ENCODE results near the gene PIRT.
"Not testable (repeated sequence)": the region's sequence is repeated elsewhere in the genome, so short reads cannot be mapped to it uniquely, and the experiment has no call there.

The PIRT gene
- total RNA-seq = 0 reads per million in 2 donors

GRCh38 chr17:10837921-10838320 lies at the start of gene PIRT:
TSS of gene PIRT (minus strand) at chr17:10838087. CDS start at chr17:10825645, 12,442 bp downstream.
- DNase-seq = no peak

- DNase-seq = no peak
Observed at GRCh38 chr17:10881959-10882358, 44.1 kb upstream of the PIRT start.

GRCh38 chr17:10879190-10879836 lies 41.4 kb upstream of the PIRT start:
- no peak for DNase-seq

GRCh38 chr17:10875984-10876555 lies 38.2 kb upstream of the PIRT start:
- DNase-seq = peak in 1 of 5 experiments; percentile 15

GRCh38 chr17:10875430-10875851 lies 37.6 kb upstream of the PIRT start:
- DNase-seq = peak in 1 of 5 experiments; percentile 23

GRCh38 chr17:10871914-10872313 lies 34.0 kb upstream of the PIRT start:
- no peak for DNase-seq

GRCh38 chr17:10870336-10871050 lies 32.6 kb upstream of the PIRT start:
- DNase-seq = no peak

GRCh38 chr17:10868744-10869143 lies 30.9 kb upstream of the PIRT start:
- DNase-seq = not testable (repeated sequence)

GRCh38 chr17:10859051-10859450 lies 21.2 kb upstream of the PIRT start:
- no peak for DNase-seq

- no peak for DNase-seq
Observed at GRCh38 chr17:10857976-10858375, 20.1 kb upstream of the PIRT start.

GRCh38 chr17:10846636-10847035 lies 8.7 kb upstream of the PIRT start:
- DNase-seq = not testable (repeated sequence)

GRCh38 chr17:10845388-10845751 lies 7.5 kb upstream of the PIRT start:
- DNase-seq = no peak

- DNase-seq = peak; percentile 25 to 69 (median 44)
Observed at GRCh38 chr17:10844621-10845387, 6.9 kb upstream of the PIRT start.

- DNase-seq = no peak
Observed at GRCh38 chr17:10843811-10844210, 5.9 kb upstream of the PIRT start.

- no peak for DNase-seq
Observed at GRCh38 chr17:10842658-10843057, 4.8 kb upstream of the PIRT start.

- no peak for DNase-seq
Observed at GRCh38 chr17:10838682-10839081, 795 bp upstream of the PIRT start.

- no peak for DNase-seq
Observed at GRCh38 chr17:10836966-10837590, 809 bp downstream of the PIRT start.

GRCh38 chr17:10836145-10836544 lies 1.7 kb downstream of the PIRT start:
- DNase-seq = no peak

- DNase-seq = no peak
Observed at GRCh38 chr17:10831696-10832095, 6.2 kb downstream of the PIRT start.

- no peak for DNase-seq
Observed at GRCh38 chr17:10827898-10828552, 9.9 kb downstream of the PIRT start.

GRCh38 chr17:10824874-10825273 lies 13.0 kb downstream of the PIRT start:
- DNase-seq = no peak

- no peak for DNase-seq
Observed at GRCh38 chr17:10821770-10822169, 16.1 kb downstream of the PIRT start.

All from T-helper 2 cell (primary cell).